ENCODE measurements around the gene RAB11FIP4.
"Not testable (repeated sequence)": the region's sequence is repeated elsewhere in the genome, so short reads cannot be mapped to it uniquely, and the experiment has no call there.

RAB11FIP4 gene

DNA sequence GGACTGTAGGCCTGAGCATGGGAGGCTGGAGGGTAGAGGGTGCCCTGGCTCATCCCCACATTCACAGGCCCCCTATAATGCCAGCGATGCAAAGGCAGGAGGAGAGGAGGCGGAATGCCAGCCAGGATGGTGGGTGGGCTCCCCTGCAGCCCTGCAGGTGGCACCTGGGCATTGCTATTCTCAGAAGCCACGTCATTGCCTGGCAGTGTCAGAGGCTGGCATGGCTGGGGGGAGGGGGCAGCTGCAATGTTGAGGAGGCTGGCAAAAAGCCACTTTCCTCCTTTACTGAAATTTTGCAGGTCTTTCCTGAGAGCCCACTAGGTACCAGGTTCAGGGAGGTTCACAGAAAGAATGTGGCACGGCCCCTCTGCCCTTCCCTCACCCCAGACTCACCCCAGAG, 36.2 kb downstream of the RAB11FIP4 start:
- Mint-ChIP-seq H3K9me3 (no peaks in the 10 kb centered on the region), H3K4me3 (no peak overlapping the region), H3K36me3 (no peaks in the 10 kb centered on the region), H3K27ac (no peak overlapping the region), H3K4me1 (peaks cover 3% of the 10 kb centered on the region), H3K27me3 (peaks cover 32% of the 10 kb centered on the region)
- no peak for DNase-seq
- CTCF ChIA-PET = no interaction called here

DNA sequence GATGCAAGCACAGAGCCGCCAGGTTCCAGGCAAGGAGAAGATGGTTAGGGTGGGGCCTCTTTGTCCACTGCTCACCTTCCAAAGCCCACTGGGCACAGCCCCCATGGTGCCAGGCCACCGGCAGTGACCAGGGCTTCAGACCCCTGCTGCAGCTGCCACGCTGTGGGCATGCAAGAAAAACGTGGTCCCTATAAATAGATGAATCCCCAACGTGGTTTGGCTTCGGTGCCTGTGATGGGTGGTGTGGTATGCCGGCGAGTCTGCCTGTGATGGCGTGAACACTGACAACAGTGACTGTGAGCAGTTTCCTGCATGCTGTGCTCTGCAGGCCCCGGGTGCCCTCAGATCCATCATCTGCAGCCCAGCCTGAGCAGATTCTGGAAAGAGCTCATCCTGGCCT, 36.6 kb downstream of the RAB11FIP4 start:
- CTCF ChIA-PET = no interaction called here
- H3K27ac Mint-ChIP-seq = no peak overlapping the region
- H3K4me1 Mint-ChIP-seq = peaks cover 8% of the 10 kb centered on the region
- no peak overlapping the region for H3K4me3 Mint-ChIP-seq
- H3K27me3 Mint-ChIP-seq = peaks cover 36% of the 10 kb centered on the region
- H3K9me3 Mint-ChIP-seq = no peaks in the 10 kb centered on the region
- no peaks in the 10 kb centered on the region for H3K36me3 Mint-ChIP-seq
- DNase-seq = no peak

DNA sequence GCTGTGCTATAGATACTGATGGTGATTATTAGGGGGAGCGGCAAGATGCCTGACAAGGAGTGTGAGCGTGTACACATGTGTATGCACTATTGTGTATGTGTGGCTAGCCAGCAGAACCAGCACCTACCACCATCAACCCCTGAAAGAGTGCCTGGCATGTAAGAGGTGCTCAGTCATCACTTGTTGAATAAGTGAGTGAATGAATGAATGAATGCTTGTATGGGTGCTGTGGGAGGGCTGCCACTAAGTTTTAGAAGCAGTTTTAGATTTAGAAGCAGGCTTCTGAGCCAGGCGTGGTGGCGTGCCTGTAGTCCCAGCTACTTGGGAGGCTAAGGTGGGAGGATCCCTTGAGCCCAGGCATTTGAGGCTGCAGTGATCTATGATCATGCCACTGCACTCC, 37.0 kb downstream of the RAB11FIP4 start:
- H3K27me3 Mint-ChIP-seq = peaks cover 40% of the 10 kb centered on the region
- no peaks in the 10 kb centered on the region for H3K36me3 Mint-ChIP-seq
- CTCF ChIA-PET = no interaction called here
- no peak overlapping the region for H3K4me3 Mint-ChIP-seq
- DNase-seq = no peak
- peaks cover 12% of the 10 kb centered on the region for H3K4me1 Mint-ChIP-seq
- no peak overlapping the region for H3K27ac Mint-ChIP-seq
- no peaks in the 10 kb centered on the region for H3K9me3 Mint-ChIP-seq

DNA sequence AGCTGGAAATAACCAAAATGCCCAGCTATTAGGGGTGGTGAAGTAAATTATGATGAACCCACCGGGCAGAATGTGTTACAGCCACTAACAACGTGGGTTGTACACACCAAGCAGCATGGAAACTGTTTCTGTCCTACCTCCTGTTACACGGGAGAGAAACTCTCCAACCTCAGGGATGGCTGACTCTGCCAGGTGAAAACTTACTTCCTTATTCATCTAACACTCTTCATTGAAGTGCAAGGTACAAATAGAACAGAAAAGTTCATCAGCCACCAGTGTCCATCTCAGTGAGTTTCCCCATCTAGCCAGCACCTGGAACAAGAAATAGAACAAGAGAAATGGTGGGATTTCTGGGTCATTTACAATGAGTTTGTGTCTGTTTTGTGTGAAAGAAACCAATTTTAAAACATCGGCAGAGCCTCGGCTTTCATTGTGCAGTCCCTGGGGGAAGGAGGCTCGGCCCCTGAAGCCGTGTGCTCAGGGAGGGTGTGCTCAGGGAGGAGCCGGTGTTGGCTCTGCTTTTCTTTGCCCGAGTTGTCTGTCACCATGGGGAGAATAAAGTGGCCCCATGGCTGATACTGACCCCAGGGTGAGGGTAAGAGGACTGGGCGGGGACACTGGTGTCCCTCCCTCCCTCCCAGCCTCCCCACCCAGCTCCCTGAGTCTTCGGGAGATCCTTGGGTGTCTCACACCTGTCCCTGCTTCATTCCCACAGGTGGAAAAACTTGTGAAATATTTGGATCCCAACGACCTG, 39.8 kb downstream of the RAB11FIP4 start:
- DNase-seq = no peak
- CTCF ChIA-PET = no interaction called here
- H3K9me3 Mint-ChIP-seq = no peaks in the 10 kb centered on the region
- peaks cover 54% of the 10 kb centered on the region for H3K27me3 Mint-ChIP-seq
- no peaks in the 10 kb centered on the region for H3K36me3 Mint-ChIP-seq
- no peak overlapping the region for H3K27ac Mint-ChIP-seq
- no peak overlapping the region for H3K4me3 Mint-ChIP-seq
- peaks cover 22% of the 10 kb centered on the region for H3K4me1 Mint-ChIP-seq

DNA sequence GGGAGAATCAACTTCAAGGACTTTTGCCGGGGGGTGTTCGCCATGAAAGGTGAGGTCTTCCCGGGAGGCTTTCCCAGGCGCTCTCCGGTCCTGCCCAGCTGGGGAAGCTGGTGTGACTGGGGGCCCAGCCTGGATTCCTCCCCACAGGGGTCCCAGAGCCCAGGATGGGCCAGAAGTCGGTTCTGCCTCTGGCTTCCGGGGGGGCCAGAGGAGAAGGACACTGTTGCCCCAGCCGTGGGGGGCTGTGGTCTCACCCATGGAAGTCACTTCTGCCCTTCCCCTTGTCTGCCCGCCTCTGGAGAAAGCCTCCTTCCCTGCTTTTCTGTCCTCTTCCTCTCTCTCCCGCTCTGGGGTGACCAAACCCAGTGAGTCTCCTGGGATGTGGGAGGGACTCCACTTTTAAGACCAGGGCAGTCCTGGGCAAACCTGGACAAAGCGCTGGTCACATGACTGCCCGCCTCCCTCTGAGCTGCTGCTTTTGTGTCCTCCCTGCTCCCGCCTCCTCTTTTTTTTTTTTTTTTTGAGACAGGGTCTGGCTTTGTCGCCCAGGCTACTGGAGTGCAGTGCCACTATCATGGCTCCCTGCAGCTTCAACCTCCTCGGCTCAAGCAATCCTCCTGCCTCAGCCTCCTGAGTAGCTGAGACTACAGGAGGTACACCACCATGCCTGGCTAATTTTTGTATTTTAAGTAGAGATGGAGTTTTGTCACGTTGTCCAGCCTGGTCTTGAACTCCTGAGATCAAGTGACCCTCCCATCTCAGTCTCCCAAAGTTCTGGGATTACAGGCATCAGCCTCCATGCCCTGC, 40.6 kb downstream of the RAB11FIP4 start:
- H3K9me3 Mint-ChIP-seq = no peaks in the 10 kb centered on the region
- H3K27me3 Mint-ChIP-seq = peaks cover 55% of the 10 kb centered on the region
- CTCF ChIA-PET = interaction anchor here (1.0 to 1.4 kb wide), 3 partner anchors 77 to 94 kb away, joined by 3 to 4 read pairs (median 4); no protein-coding TSS in a partner anchor
- no peak overlapping the region for H3K27ac Mint-ChIP-seq
- H3K4me3 Mint-ChIP-seq = no peak overlapping the region
- H3K4me1 Mint-ChIP-seq = peaks cover 22% of the 10 kb centered on the region
- no peak for DNase-seq
- no peaks in the 10 kb centered on the region for H3K36me3 Mint-ChIP-seq

DNA sequence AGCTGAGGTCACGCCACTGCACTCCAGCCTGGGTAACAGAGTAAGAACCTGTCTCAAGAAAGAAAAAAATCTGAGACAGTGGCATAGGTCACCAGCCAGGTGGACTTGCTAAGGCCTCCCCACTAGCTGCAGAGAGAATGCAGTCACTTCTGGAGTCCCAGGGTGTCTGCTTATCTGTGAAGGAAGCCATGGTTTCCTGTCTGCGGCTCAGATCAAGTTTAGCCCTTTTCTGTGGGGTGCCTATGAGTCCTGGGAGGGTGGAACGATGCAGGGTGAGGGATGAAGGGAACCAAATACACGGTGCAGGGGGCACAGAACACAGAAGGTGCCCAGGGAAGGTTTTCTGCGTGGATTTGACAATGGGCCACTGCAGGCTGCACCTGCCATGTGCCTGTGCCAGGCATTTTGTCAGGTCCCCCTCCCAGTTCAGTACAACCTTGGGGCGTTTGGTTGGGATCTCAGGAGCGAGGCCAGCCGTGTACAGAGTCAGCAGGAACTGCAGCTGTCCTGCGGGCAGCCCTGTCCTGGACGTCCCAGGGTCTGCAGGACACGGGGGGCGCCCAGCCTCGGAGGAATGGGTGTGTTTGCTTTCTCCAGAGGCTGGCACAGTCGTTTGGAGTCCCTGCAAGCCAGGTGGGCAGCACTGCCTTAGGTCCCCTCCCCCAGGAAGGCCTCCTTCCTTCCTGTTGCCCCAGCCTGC, 41.8 kb downstream of the RAB11FIP4 start:
- H3K4me1 Mint-ChIP-seq = peaks cover 22% of the 10 kb centered on the region
- CTCF ChIA-PET = interaction anchor here (0.6 to 2.8 kb wide), 5 partner anchors 76 to 410 kb away, joined by 3 to 8 read pairs (median 4); no protein-coding TSS in a partner anchor
- no peaks in the 10 kb centered on the region for H3K36me3 Mint-ChIP-seq
- H3K9me3 Mint-ChIP-seq = no peaks in the 10 kb centered on the region
- H3K27me3 Mint-ChIP-seq = peaks cover 59% of the 10 kb centered on the region
- no peak overlapping the region for H3K4me3 Mint-ChIP-seq
- H3K27ac Mint-ChIP-seq = no peak overlapping the region
- peak; percentile 68 for DNase-seq

DNA sequence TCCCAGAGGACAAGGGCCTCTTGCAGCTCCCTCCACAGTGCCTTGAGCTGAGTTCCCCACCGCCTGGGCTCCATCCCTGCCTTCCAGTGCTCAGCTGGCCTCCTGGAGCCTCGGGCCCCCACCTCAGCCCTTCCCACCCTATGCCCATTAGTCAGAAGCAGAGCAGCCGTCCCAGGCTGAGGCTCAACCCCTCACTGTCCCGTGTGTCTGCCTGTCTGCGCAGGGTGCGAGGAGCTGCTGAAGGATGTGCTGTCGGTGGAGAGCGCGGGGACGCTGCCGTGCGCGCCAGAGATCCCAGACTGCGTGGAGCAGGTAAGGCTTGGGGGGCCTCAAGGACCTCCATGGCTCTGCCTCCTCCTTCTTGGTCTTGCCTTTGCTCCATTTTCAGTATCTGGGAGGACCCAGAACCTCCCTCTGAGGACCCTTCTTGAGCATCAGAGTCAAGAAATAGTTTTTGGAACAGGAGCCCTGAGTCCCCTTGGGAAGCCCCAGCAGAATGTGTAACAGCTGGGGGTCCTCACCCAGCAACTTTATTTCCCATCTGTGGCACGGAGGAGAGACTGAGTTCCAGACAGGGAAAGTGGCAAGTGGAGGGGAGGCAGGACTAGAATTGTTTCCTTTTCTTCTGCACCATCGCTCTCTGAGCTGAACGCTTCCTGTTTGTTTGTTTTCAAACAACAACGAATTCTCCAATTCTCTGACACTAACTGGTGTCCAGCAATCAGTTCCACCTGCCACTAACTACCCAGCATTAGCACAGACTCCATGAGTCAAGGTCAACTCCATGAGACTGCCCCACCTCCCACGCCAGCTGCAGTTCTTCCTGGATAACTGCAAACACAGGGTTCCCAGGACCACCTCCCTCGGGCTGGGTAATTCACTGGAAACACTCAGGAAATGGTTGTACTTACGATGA, 42.6 kb downstream of the RAB11FIP4 start:
- H3K27me3 Mint-ChIP-seq = peaks cover 62% of the 10 kb centered on the region
- no peak for DNase-seq
- no peak overlapping the region for H3K27ac Mint-ChIP-seq
- H3K9me3 Mint-ChIP-seq = no peaks in the 10 kb centered on the region
- no peaks in the 10 kb centered on the region for H3K36me3 Mint-ChIP-seq
- no peak overlapping the region for H3K4me3 Mint-ChIP-seq
- CTCF ChIA-PET = interaction anchor here (1.4 to 4.3 kb wide), 5 partner anchors 77 to 409 kb away, joined by 3 to 41 read pairs (median 9); no protein-coding TSS in a partner anchor
- peaks cover 22% of the 10 kb centered on the region for H3K4me1 Mint-ChIP-seq

DNA sequence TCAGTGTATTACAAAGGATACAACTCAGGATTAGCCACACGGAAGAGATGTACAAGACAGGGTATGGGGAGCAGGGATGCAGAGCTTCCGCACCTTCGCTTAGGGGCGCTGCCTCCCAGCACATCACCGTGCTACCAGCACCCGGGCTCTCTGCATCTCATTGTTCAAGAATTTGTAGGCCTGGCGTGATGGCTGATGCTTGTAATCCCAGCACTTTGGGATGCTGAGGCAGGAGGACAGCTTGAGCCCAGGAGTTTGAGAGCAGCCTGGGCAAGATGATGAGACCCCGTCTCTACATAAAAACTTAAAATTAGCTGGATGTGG, 43.2 kb downstream of the RAB11FIP4 start:
- H3K27me3 Mint-ChIP-seq = peaks cover 68% of the 10 kb centered on the region
- CTCF ChIA-PET = interaction anchor here (2.1 to 4.3 kb wide), 4 partner anchors 76 to 408 kb away, joined by 8 to 41 read pairs (median 10); no protein-coding TSS in a partner anchor
- no peak overlapping the region for H3K27ac Mint-ChIP-seq
- H3K4me1 Mint-ChIP-seq = peaks cover 22% of the 10 kb centered on the region
- no peak for DNase-seq
- H3K9me3 Mint-ChIP-seq = no peaks in the 10 kb centered on the region
- H3K4me3 Mint-ChIP-seq = no peak overlapping the region
- H3K36me3 Mint-ChIP-seq = no peaks in the 10 kb centered on the region

DNA sequence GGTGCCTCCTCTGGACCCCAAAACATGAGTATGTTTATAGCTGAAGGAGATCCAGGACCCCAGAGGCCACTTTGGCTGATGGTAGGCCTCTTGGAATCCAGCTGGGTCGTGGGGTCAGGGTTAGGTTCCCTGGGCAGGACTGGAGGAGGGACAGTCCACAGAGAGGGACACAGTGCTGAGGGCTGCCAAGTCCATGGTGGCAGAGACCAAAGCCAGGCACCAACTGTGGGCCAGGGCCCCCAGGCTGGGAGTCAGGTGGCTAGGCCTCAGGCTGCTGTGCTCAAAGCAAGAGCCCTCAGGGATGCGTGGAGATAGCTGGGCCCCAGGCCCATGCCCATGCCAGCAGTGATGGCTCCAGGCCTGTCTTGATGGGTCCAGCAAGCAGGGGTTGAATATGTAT, 44.1 kb downstream of the RAB11FIP4 start:
- H3K9me3 Mint-ChIP-seq = no peaks in the 10 kb centered on the region
- H3K36me3 Mint-ChIP-seq = no peaks in the 10 kb centered on the region
- H3K4me1 Mint-ChIP-seq = peaks cover 22% of the 10 kb centered on the region
- peaks cover 61% of the 10 kb centered on the region for H3K27me3 Mint-ChIP-seq
- CTCF ChIA-PET = interaction anchor here (2.1 to 4.3 kb wide), 4 partner anchors 75 to 407 kb away, joined by 8 to 41 read pairs (median 10); no protein-coding TSS in a partner anchor
- H3K27ac Mint-ChIP-seq = no peak overlapping the region
- no peak for DNase-seq
- H3K4me3 Mint-ChIP-seq = no peak overlapping the region

DNA sequence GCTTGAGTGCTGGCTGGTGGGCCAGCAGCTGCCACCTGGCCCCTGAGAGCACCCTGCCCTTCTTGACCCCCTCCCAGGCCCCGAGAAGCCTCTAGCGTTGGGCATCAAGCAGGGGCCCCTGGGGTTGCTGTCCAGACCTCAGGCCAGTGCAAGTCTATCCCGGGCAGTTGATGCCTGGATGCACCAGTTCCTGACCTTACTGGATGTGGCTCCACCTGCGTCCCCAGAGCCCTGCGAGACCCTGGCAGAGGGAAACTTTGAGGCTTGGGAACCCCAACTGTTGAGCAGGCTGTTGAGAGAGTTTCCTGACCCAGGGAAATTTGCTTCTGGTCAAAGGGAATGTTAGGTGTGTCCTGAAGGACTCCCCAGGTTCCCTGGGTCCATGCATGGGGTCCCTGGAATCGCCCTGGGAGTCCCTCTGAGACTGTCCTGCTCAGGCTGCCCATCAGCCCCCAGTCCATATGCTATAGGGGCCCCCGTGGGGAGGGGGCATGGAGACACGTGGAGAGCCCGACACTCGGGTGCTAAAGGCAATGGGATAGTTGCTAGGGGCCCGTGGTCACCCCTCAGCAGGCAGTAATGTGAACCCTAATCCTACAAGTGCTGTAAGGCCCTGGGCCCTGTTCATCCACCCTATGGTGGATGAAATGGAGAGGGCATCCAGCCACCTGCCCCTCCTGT, 46.4 kb downstream of the RAB11FIP4 start:
- Mint-ChIP-seq H3K27me3 (peaks cover 39% of the 10 kb centered on the region), H3K9me3 (no peaks in the 10 kb centered on the region), H3K36me3 (no peaks in the 10 kb centered on the region), H3K27ac (no peak overlapping the region), H3K4me3 (no peak overlapping the region), H3K4me1 (peaks cover 17% of the 10 kb centered on the region)
- CTCF ChIA-PET = interaction anchor here (0.9 to 4.3 kb wide), 11 partner anchors 11 to 404 kb away, joined by 3 to 47 read pairs (median 6); no protein-coding TSS in a partner anchor
- no peak for DNase-seq

DNA sequence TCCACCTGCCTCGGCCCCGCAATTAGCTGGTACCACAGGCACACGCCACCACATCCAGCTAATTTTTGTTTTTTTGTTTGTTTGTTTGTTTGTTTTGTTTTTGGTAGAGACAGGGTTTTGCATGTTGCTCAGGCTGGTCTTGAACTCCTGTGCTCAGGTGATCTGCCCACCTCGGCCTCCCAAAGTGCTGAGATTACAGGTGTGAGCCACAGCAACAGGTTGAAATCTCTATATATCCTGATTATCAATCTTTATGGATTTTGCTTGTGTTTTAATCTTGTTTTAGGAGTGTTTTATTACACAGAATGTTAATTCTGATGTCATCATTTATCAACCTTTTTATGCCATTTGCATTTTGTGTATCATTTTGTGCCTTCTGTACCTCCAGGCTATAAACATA, 48.2 kb downstream of the RAB11FIP4 start:
- peaks cover 29% of the 10 kb centered on the region for H3K27me3 Mint-ChIP-seq
- CTCF ChIA-PET = interaction anchor here (1.1 to 4.1 kb wide), 5 partner anchors 9 to 84 kb away, joined by 3 to 47 read pairs (median 5); no protein-coding TSS in a partner anchor
- H3K9me3 Mint-ChIP-seq = no peaks in the 10 kb centered on the region

DNA sequence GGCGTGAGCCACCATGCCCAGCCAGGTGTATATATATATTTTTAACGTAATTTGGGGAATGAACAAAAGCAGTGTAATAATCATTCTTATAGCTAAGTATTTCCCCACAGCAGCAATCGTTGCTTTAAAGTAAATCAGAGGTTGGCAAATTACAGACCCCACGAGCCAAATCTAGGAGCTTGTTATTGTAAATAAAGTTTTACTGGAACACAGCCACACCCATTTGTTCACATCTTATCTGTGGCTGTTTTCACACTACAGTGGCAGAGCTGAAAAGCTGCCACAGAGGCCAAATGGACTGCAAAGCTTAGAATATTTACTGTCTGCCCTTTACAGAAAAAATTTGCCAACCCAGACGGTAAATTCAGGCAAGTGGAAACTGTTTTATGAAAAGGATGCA, 50.8 kb downstream of the RAB11FIP4 start:
- no peaks in the 10 kb centered on the region for H3K4me1 Mint-ChIP-seq
- peaks cover 20% of the 10 kb centered on the region for H3K27me3 Mint-ChIP-seq
- no peaks in the 10 kb centered on the region for H3K36me3 Mint-ChIP-seq
- CTCF ChIA-PET = interaction anchor here (0.7 kb wide), 1 partner anchor 81 kb away, joined by 5 read pairs; no protein-coding TSS in a partner anchor
- H3K9me3 Mint-ChIP-seq = no peaks in the 10 kb centered on the region
- no peak overlapping the region for H3K4me3 Mint-ChIP-seq
- H3K27ac Mint-ChIP-seq = no peak overlapping the region
- no peak for DNase-seq

More for the DNA sequence above, 48.2 kb downstream of the RAB11FIP4 start:
- Mint-ChIP-seq H3K27ac (no peak overlapping the region), H3K36me3 (no peaks in the 10 kb centered on the region), H3K4me3 (no peak overlapping the region), H3K4me1 (no peaks in the 10 kb centered on the region)
- DNase-seq = peak; percentile 1

DNA sequence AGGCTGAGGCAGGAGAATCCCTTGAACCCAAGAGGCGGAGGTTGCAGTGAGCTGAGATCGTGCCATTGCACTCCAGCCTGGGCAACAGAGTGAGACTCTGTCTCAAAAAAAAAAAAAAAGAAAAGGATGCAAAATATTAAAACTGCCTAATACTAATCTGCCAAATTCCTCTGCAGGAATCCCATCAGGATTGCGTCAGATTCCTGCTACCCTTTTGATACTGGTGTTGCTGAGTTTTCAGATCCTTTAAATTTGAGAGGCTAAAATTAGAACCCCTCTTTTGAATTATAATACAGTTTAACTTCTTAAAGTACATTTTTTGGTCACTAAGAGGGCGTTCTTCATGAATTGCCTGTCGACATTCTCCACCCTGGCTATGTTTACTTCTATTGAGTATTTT, 51.4 kb downstream of the RAB11FIP4 start:
- not testable (repeated sequence) for H3K4me1 Mint-ChIP-seq, DNase-seq, H3K9me3 Mint-ChIP-seq, H3K27ac Mint-ChIP-seq, H3K4me3 Mint-ChIP-seq, H3K36me3 Mint-ChIP-seq
- H3K27me3 Mint-ChIP-seq = peaks cover 18% of the 10 kb centered on the region
- CTCF ChIA-PET = interaction anchor here (1.1 kb wide), 1 partner anchor 13 kb away, joined by 4 read pairs; no protein-coding TSS in a partner anchor

All from activated naive CD4-positive, alpha-beta T cell treated with anti-CD3 and anti-CD28 coated beads, Interleukin-2, amount 10 ng/mL, durations not matched to agents 7 days and 5 days (primary cell).